Neural cell (in vitro differentiated cells): ENCODE results near the gene BTBD1.

Source experiments
- EP300 ChIP-seq: fragments of 450-650 bp; conservative IDR thresholded peaks from 2 replicates; pipeline ENCODE4 v1.6.1; 2014; ENCODE audit warnings: antibody characterized with exemption, mild to moderate bottlenecking, moderate library complexity; ENCODE audit not compliant: poor library complexity, severe bottlenecking
- EZH2 ChIP-seq: fragments of 200-600, 300-800 bp; shearing (Covaris generic), sonication (generic); IDR thresholded peaks from 2 replicates; pipeline ENCODE4 v1.6.1; 2014; ENCODE audit warnings: antibody characterized with exemption, low read length, borderline replicate concordance, mild to moderate bottlenecking; ENCODE audit not compliant: insufficient read depth, poor library complexity, severe bottlenecking
- MXI1 ChIP-seq: fragments of 450-650 bp; conservative IDR thresholded peaks from 2 replicates; pipeline ENCODE4 v1.6.1; 2014; ENCODE audit warnings: antibody characterized with exemption, mild to moderate bottlenecking; ENCODE audit not compliant: poor library complexity, severe bottlenecking
- POLR2AphosphoS5 ChIP-seq: IDR thresholded peaks from 2 replicates; pipeline ENCODE4 v1.6.1; 2012
- RAD21 ChIP-seq: fragments of 450-650 bp; conservative IDR thresholded peaks from 2 replicates; pipeline ENCODE4 v1.6.1; 2014; ENCODE audit warnings: antibody characterized with exemption, mild to moderate bottlenecking, moderate library complexity
- REST ChIP-seq: IDR thresholded peaks from 2 replicates; pipeline ENCODE4 v1.6.1; 2012; ENCODE audit warnings: borderline replicate concordance
- SMC3 ChIP-seq: fragments of 450-650 bp; conservative IDR thresholded peaks from 2 replicates; pipeline ENCODE4 v1.6.1; 2014; ENCODE audit warnings: antibody characterized with exemption, mild to moderate bottlenecking, moderate library complexity; ENCODE audit not compliant: poor library complexity
- TAF1 ChIP-seq: IDR thresholded peaks from 2 replicates; pipeline ENCODE4 v1.6.1; 2012; ENCODE audit warnings: low read depth
- TF ChIP-seq, protein P1 (sequence below): fragments of 450-650 bp; IDR thresholded peaks from 2 replicates; pipeline ENCODE4 v1.5.1; 2014; ENCODE audit warnings: antibody characterized with exemption, mild to moderate bottlenecking, moderate library complexity; ENCODE audit not compliant: poor library complexity, severe bottlenecking

GRCh38 chr15:83102346-83102745 is 35.3 kb upstream of the BTBD1 start:
- no peak for TF ChIP-seq EZH2
- TF ChIP-seq, protein P1, sequence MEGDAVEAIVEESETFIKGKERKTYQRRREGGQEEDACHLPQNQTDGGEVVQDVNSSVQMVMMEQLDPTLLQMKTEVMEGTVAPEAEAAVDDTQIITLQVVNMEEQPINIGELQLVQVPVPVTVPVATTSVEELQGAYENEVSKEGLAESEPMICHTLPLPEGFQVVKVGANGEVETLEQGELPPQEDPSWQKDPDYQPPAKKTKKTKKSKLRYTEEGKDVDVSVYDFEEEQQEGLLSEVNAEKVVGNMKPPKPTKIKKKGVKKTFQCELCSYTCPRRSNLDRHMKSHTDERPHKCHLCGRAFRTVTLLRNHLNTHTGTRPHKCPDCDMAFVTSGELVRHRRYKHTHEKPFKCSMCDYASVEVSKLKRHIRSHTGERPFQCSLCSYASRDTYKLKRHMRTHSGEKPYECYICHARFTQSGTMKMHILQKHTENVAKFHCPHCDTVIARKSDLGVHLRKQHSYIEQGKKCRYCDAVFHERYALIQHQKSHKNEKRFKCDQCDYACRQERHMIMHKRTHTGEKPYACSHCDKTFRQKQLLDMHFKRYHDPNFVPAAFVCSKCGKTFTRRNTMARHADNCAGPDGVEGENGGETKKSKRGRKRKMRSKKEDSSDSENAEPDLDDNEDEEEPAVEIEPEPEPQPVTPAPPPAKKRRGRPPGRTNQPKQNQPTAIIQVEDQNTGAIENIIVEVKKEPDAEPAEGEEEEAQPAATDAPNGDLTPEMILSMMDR: no peak
- TF ChIP-seq EP300: no peak
- no peak for TF ChIP-seq SMC3
- TF ChIP-seq POLR2AphosphoS5: no peak
- TF ChIP-seq TAF1: no peak
- no peak for TF ChIP-seq RAD21
- no peak for TF ChIP-seq MXI1
- TF ChIP-seq REST: no peak
